ENCODE results near the gene MRPL2.

Gene MRPL2

GRCh38 chr6:43059168-43060033 is at the start of gene MRPL2, which contains the start of gene KLC4:
Gene MRPL2 (minus strand): TSS chr6:43059434. CDS start chr6:43059381, 53 bp downstream.
Gene KLC4 (plus strand): TSS chr6:43059631. CDS start chr6:43061336, 1,705 bp downstream.
- peak; percentile 96 to 99 for DNase-seq

- no peak for DNase-seq
Observed at GRCh38 chr6:43107344-43108062, 48.3 kb upstream of the MRPL2 start.

- DNase-seq, result no peak
Observed at GRCh38 chr6:43105538-43106222, 46.4 kb upstream of the MRPL2 start.

GRCh38 chr6:43103253-43103876 is 44.1 kb upstream of the MRPL2 start:
- DNase-seq, result no peak

GRCh38 chr6:43101497-43101896 is 42.3 kb upstream of the MRPL2 start:
- no peak for DNase-seq

GRCh38 chr6:43097502-43097901 is 38.3 kb upstream of the MRPL2 start:
- DNase-seq, result no peak

- DNase-seq, result no peak
Observed at GRCh38 chr6:43097098-43097489, 37.9 kb upstream of the MRPL2 start.

GRCh38 chr6:43096451-43097097 is 37.3 kb upstream of the MRPL2 start:
- DNase-seq, result no peak

- no peak for DNase-seq
Observed at GRCh38 chr6:43095939-43096338, 36.7 kb upstream of the MRPL2 start.

GRCh38 chr6:43093436-43094289 is 34.4 kb upstream of the MRPL2 start:
- no peak for DNase-seq

- DNase-seq, result no peak
Observed at GRCh38 chr6:43092635-43093034, 33.4 kb upstream of the MRPL2 start.

- DNase-seq, result no peak
Observed at GRCh38 chr6:43091436-43091991, 32.3 kb upstream of the MRPL2 start.

GRCh38 chr6:43091020-43091419 is 31.8 kb upstream of the MRPL2 start:
- DNase-seq, result no peak

GRCh38 chr6:43090559-43090956 is 31.3 kb upstream of the MRPL2 start:
- DNase-seq, result no peak

GRCh38 chr6:43089874-43090558 is 30.8 kb upstream of the MRPL2 start:
- no peak for DNase-seq

GRCh38 chr6:43089467-43089866 is 30.2 kb upstream of the MRPL2 start:
- DNase-seq, result no peak

GRCh38 chr6:43088654-43089056 is 29.4 kb upstream of the MRPL2 start:
- DNase-seq, result no peak

GRCh38 chr6:43086022-43086658 is 26.9 kb upstream of the MRPL2 start:
- no peak for DNase-seq

- no peak for DNase-seq
Observed at GRCh38 chr6:43082806-43083655, 23.8 kb upstream of the MRPL2 start.
